Muscle of arm (tissue), 12 donors: Measurements from ENCODE around the gene C2orf81. TPM values are rescaled to one million over a fixed set of nuclear protein-coding genes. Genes with fewer than 3 reads are reported as not detected.
"Not testable (repeated sequence)": the region's sequence is repeated elsewhere in the genome, so short reads cannot be mapped to it uniquely, and the experiment has no call there.

Experiments
- DNase-seq: peaks from one replicate; pipeline ENCODE4 v3.0.0-alpha.2; 2013
- polyA plus RNA-seq, 12 donors: library from polyadenylated mRNA; unstranded; fragments of 120-200 nt; gene quantifications; one replicate each; pipeline ENCODE4 v1.2.1, GENCODE V29; 2013; ENCODE audit not compliant: insufficient read length in 12 of 12

Gene C2orf81
- polyA plus RNA-seq, 12 donors: 1.6 to 3.8 (median 2.0) TPM; not detected in 2

- no peak for DNase-seq
Measured at GRCh38 chr2:74424995-74425406, 3.6 kb upstream of the C2orf81 start.

DNA sequence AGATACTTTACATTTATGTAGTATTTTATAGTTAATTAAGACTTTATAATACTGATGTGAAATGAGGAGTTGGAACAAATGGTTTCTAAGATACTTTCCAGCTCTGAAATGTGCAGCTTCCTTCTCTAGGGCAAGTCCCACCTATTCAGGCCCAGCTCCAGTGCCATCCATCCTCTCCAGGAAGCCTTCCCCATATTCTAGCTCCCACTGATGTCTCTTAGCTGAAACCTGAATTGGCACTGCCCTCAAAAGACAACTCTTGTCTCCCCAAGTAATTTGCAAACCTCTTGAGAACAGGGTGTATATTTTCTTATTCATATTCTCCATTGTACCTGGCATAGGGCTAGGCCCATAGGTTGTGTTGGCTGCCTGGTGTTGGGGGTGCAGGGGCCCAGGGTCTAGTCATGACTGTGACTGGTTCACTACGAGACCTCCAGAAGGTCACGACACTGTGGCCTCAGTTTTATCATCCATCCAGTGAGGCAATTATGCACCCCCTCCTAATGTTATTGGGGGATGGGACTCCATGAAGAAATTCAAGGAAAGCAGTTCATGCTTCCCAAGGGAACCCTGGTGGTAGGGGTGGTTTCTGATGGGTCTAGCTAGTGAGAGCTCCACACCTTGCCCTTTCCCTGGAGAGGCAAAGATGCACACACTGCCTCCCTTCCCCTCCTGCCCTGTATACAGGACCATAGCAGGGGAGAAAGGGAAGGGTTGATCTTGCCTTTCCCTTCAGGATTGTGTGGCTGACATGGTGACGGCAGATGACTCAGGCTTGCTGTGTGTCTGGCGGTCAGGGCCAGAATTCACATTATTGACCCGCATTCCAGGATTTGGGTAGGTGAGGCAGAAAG, 2.9 kb upstream of the C2orf81 start:
- DNase-seq: no peak

DNA sequence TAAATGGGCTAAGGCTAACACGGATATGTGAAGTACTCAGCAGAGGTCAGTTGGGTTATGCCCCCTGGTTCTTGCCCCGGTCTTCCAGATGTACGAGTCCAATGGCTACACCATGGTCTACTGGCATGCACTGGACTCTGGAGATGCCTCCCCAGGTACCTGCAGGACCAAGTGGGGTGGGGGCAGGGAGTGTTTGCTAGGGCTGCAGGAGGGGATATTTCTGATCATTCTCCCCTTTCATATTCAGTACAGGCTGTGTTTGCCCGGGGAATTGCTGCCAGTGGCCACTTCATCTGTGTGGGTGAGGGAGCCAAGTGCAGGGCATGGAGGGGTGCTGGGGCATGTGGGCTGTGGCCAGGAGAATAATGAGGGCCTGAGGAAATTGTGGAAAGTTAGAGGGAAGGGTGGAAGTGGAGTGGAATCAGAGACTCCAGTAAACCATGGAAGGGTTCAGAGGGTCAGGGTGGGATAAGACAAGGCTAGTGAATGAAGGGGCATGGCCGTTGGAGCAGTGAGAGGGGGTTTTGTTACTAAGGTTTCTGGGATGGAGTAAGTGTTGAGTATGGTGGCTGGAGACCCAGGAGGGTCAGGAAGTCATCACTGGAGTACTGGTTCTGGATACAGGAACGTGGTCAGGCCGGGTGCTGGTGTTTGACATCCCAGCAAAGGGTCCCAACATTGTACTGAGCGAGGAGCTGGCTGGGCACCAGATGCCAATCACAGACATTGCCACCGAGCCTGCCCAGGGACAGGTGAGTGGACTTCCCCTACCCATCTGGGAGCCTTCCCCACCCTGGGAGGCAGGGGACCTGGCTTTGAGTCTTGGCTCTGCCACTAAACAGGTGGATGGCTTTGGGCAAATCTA, 2.0 kb upstream of the C2orf81 start:
- DNase-seq: no peak

DNA sequence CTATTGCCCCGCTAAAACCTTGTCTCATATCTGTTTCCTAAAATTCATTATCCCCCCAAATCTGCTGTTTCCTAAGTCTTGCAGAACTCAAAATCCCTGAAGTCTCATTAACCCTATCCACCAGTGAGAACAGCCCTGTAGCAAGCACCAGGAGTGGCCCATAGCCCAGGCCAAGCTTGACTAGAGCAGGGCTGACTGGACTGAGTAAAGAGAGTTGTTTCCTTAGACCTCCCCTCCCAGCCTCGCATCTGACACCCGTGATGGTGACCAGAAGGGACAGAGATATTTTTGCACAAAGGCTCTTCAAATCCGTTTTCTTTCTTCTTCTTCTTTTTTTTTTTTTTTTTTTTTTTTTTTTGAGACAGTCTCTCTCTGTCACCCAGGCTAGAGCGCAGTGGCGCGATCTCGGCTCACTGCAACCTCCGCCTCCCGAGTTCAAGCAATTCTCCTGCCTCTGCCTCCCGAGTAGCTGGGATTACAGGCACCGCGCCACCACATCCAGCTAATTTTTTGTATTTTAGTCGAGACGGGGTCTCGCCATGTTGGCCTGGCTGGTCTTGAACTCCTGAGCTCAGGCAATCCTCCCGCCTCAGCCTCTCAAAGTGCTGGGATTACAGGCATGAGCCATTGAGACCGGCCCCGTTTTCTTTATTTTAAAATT, 846 bp downstream of the C2orf81 start:
- DNase-seq: not testable (repeated sequence)

- DNase-seq: no peak
Measured at GRCh38 chr2:74420006-74420405, 1.4 kb downstream of the C2orf81 start.

GRCh38 chr2:74419345-74419744, 2.1 kb downstream of the C2orf81 start:
- DNase-seq: no peak

DNA sequence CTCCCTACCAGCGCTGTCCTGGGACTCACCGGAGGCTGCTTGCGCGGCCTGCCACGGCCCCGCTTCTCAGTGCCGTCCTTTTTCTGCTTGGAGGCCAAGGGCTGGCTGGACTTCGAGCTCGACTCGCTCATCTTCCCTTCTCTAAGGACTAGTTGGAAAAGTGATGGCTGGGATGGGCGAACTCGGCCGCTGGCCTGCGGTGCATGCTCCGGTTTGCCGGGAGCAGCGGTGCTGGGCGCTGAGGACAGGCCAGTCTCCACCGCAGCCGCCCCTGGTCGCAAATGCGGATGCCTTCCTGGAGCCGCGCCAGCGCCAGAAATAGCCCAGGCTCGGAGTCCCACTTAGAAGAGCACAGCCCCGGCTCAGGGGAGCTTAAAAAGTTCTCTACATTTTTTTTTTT, 3.1 kb downstream of the C2orf81 start:
- no peak for DNase-seq

GRCh38 chr2:74417763-74418162, 3.7 kb downstream of the C2orf81 start:
- no peak for DNase-seq

GRCh38 chr2:74417197-74417596, 4.2 kb downstream of the C2orf81 start:
- DNase-seq: no peak

DNA sequence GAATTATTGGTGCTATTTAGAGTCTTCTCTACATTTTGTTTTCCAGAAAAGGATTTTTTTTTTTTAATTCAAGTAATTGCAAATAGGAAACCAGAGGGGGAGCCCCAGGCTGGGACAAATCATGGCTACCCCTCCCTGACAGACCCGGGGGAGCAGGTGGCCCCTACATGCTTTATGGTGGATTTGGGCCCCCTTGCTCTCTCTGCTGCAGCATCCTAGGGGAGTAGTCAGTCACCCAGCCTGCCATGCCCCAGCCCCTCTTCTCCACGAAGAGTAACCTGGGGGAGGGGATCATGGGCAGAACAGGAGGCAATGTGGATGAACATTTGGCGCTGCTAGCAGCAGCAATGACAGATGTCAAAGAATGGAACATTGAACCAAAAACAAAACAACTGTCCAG, 4.6 kb downstream of the C2orf81 start:
- no peak for DNase-seq

GRCh38 chr2:74415762-74416395, 5.5 kb downstream of the C2orf81 start:
- no peak for DNase-seq

DNA sequence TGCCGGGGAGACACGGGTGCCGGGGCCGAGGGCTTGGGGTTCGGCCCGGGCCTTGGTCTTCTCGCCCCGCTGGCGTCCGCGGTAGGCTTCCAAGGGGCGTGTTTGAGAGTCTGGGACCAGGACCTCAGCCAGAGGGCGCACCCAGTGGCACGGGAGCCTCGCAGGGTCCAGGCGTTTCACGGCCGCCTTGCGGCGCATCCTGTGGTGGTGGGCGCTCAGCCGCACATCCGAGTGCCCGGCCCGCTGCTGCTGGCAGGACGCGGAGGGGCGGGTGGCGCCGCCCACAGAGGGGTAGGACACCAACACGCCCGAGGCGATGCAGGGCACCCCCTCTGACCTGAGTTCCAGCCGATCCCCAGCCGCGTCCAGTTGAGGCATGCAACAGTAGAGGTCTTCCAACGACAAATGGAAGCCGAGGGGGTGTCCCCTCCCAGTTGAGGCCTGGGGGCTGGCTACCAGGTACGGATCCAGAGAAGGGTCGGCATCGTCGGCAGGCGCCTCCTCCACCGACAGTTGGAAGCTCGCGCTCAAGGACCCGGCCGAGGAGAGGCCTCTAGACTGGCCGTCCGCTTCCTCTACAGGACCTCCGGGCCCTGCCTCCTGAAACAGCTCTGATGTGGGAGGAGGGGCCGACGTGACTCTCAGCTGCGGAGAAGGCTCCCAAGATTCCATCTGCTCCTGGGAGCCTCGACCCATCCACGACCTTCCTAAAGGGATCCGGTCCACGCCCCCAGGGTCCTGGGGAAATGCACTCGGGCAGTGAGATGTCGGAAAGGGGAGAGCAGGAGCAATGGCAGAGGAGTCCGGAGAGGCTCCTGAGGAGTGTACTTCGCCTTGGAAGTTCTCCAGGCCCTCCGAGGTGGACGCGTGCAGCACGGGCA, 6.3 kb downstream of the C2orf81 start:
- peak; percentile 61 for DNase-seq

- DNase-seq: no peak
Measured at GRCh38 chr2:74414441-74414840, 7.0 kb downstream of the C2orf81 start.

DNA sequence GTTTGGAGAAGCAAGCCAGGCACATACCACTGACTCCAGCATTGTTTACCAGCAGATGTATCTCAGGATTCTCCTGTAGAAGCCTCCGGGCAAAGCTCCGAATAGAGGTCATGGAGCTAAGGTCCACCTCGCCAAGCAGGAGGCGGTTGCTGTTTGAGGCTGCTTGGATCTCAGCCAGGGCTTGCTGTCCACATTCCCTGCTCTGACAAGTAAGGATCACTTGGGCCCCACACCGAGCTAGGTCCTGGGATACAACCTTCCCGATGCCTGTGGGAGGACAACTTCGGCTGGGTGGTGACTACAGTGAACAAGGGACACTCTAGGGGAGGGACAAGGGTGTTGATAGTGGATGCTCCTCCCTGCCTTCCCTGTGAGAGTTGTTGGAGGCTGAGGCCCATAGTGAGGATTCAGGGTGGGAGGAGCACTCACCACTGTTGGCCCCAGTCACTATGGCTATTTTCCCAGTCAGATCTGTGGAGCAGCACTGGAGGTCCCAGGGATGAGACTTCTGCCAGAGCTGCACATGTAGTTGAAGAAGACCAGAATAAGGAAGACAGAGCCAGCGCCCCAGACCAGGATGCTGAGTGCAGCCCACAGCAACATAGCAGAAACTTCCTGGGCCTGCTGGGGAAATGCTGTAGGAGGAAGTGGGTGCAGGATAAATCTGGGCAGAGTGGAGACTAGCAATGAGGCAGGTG, 8.3 kb downstream of the C2orf81 start:
- DNase-seq: peak; percentile 78

- no peak for DNase-seq
Measured at GRCh38 chr2:74407682-74408081, 13.7 kb downstream of the C2orf81 start.

GRCh38 chr2:74406035-74406434, 15.4 kb downstream of the C2orf81 start:
- no peak for DNase-seq

- DNase-seq: no peak
Measured at GRCh38 chr2:74401891-74402290, 19.5 kb downstream of the C2orf81 start.

GRCh38 chr2:74399785-74400184, 21.6 kb downstream of the C2orf81 start:
- no peak for DNase-seq

DNA sequence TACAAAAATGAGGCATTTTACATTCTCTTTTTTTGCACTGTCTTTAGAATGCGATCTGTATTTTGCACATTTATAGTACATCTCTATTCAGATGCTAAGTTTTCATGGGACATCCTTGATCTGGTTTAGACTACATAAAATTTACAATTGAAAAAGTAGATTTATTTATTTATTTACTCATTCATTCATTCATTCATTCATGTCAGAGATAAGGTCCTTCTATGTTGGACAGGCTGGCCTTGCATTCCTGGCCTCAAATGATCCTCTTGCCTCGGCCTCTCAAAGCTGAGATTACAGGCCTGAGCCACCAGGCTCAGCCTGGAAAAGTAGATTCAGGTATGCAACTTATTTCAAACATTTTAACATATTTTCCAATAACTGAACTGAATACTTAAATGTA, 25.3 kb downstream of the C2orf81 start:
- no peak for DNase-seq

- DNase-seq: no peak
Measured at GRCh38 chr2:74393525-74393924, 27.9 kb downstream of the C2orf81 start.
